ENCODE results near the gene FEZF2. TPM values are rescaled to one million over a fixed set of nuclear protein-coding genes. Genes with fewer than 3 reads are reported as not detected.

Gene FEZF2
- total and polyA plus RNA-seq, 2 of the 13 experiments (the other 11 are each of a cell fraction or from before 2014, with no cell fraction given): not detected

DNA sequence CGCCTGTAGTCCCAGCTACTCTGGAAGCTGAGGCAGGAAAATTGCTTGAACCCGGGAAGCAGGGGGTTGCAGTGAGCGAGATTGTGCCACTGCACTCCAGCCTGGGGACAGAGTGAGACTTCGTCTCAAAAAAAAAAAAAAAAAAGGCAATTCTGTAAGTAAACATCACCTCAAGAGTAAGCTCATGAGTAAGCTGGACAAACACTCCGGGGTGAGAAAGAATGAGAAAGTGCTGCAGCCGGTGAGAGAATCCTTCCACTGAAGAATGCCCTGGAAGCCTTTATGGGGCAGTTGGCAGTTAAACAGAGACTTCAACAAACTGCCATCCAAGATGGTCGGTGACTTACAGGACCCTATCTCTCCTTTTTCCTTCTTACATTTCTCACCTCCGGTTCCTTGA is 47.5 kb downstream of the FEZF2 start:
- CTCF ChIA-PET (ENCODE audit: low intra/inter-chr PET ratio, low total read pairs): no interaction called here
- Histone ChIP-seq H3K79me2 (ENCODE audit: insufficient read depth, low read length) (no peaks in the 10 kb centered on the region), H3K27me3 (ENCODE audit: control insufficient read depth in 1 of 2, insufficient read depth in 2 of 2, low read length in 2 of 2) (no peaks in the 10 kb centered on the region), H3K4me2 (ENCODE audit: low read depth, low read length) (no peak overlapping the region), H3K4me1 (ENCODE audit: insufficient read depth, low read length) (no peaks in the 10 kb centered on the region), H3K36me3 (replicated peaks in 1 of 2; ENCODE audit: control insufficient read depth in 1 of 2, insufficient read depth in 2 of 2, low read length in 2 of 2) (no peaks in the 10 kb centered on the region), H3K9me3 (ENCODE audit: low read length) (no peaks in the 10 kb centered on the region), H3K9ac (ENCODE audit: insufficient read depth, low read depth, low read length) (no peak overlapping the region), H3K27ac (ENCODE audit: extremely low read length, insufficient read depth, low read length) (no peak overlapping the region), H4K20me1 (ENCODE audit: insufficient read depth, low read length) (no peaks in the 10 kb centered on the region), H3K4me3 (replicated peaks in 1 of 3; ENCODE audit: insufficient read depth in 1 of 3, low read depth in 2 of 3, low read length in 3 of 3) (no peak overlapping the region), H2AFZ (ENCODE audit: low read length) (no peak overlapping the region)
- ATAC-seq: no peak; the same call in 2 of the 3 replicates
- FAIRE-seq: no peak
- no peak for DNase-seq (ENCODE audit: low spot score)
- no TSS peak for BruUV-seq (replicated peaks)
- in situ Hi-C loops (cut with HindIII; ENCODE audit: extremely low pct_ligation_motif_present, low pct_unique_long_range_greater_than_20kb): no loop called here
- WGBS (ENCODE audit: low lambda C conversion rate): 19% methylated on average over 8 of the region's 8 CpGs
- intact Hi-C loops (cut with micrococcal nuclease; ENCODE audit: unreplicated experiment): no loop called here
- POLR2A ChIA-PET: no interaction called here
- TF ChIP-seq ZBTB33 (CRISPR knock-in tag; IDR thresholded peaks at IDR 0.05) (no peak), ZNF362 (CRISPR knock-in tag; IDR thresholded peaks at IDR 0.05; ENCODE audit: borderline replicate concordance) (no peak), ESRRA (CRISPR knock-in tag; IDR thresholded peaks at IDR 0.05; ENCODE audit: low read depth) (no peak), GFI1 (CRISPR knock-in tag; IDR thresholded peaks at IDR 0.05; ENCODE audit: borderline replicate concordance) (no peak), HMGXB3 (CRISPR knock-in tag; IDR thresholded peaks at IDR 0.05; ENCODE audit: borderline replicate concordance) (no peak), AHR (CRISPR knock-in tag; IDR thresholded peaks at IDR 0.05) (no peak), PRMT3 (CRISPR knock-in tag; IDR thresholded peaks at IDR 0.05; ENCODE audit: borderline replicate concordance, low read depth) (no peak), ZMAT3 (CRISPR knock-in tag; conservative IDR thresholded peaks at IDR 0.05) (no peak), ZNF382 (CRISPR knock-in tag; IDR thresholded peaks at IDR 0.05; ENCODE audit: borderline replicate concordance) (no peak)
- TF ChIP-seq, protein P1, sequence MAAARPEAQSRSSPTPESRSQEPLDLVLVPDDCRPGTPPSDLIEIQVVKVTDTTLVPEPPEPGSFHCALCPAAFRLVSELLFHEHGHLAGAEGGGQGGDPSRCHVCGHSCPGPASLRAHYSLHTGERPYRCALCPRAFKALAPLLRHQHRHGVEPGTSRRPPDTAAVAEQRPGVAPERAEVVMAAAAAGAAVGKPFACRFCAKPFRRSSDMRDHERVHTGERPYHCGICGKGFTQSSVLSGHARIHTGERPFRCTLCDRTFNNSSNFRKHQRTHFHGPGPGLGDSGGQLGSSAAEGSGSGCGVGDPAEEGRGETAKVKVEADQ (CRISPR knock-in tag; IDR thresholded peaks at IDR 0.05; ENCODE audit: borderline replicate concordance): no peak
- TF ChIP-seq, protein P2, sequence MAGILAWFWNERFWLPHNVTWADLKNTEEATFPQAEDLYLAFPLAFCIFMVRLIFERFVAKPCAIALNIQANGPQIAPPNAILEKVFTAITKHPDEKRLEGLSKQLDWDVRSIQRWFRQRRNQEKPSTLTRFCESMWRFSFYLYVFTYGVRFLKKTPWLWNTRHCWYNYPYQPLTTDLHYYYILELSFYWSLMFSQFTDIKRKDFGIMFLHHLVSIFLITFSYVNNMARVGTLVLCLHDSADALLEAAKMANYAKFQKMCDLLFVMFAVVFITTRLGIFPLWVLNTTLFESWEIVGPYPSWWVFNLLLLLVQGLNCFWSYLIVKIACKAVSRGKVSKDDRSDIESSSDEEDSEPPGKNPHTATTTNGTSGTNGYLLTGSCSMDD (CRISPR knock-in tag; IDR thresholded peaks at IDR 0.05): no peak
- TF ChIP-seq, protein P3, sequence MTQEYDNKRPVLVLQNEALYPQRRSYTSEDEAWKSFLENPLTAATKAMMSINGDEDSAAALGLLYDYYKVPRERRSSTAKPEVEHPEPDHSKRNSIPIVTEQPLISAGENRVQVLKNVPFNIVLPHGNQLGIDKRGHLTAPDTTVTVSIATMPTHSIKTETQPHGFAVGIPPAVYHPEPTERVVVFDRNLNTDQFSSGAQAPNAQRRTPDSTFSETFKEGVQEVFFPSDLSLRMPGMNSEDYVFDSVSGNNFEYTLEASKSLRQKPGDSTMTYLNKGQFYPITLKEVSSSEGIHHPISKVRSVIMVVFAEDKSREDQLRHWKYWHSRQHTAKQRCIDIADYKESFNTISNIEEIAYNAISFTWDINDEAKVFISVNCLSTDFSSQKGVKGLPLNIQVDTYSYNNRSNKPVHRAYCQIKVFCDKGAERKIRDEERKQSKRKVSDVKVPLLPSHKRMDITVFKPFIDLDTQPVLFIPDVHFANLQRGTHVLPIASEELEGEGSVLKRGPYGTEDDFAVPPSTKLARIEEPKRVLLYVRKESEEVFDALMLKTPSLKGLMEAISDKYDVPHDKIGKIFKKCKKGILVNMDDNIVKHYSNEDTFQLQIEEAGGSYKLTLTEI (CRISPR knock-in tag; conservative IDR thresholded peaks at IDR 0.05): no peak
